Measurements from ENCODE around the gene KRAS. TPM values are rescaled to one million over a fixed set of nuclear protein-coding genes. Genes with fewer than 3 reads are reported as not detected.
A peak's percentile ranks its signal among the peaks of the same experiment; 100 is the strongest.

Gene KRAS
- total RNA-seq, 1 donor from 2014 or later: 10.2 TPM

GRCh38 chr12:25256826-25257225, 6.1 kb upstream of the KRAS start:
- DNase-seq (ENCODE audit: low spot score): no peak
- ATAC-seq: peak; percentile 40

GRCh38 chr12:25256005-25256404, 5.3 kb upstream of the KRAS start:
- DNase-seq (ENCODE audit: low spot score) (no peak), ATAC-seq (peak; percentile 60)

GRCh38 chr12:25254271-25254880, 3.6 kb upstream of the KRAS start:
- ATAC-seq: no peak
- no peak for DNase-seq (ENCODE audit: low spot score)

GRCh38 chr12:25253371-25254068, 2.8 kb upstream of the KRAS start:
- no peak for DNase-seq (ENCODE audit: low spot score)
- no peak for ATAC-seq

GRCh38 chr12:25252946-25253345, 2.2 kb upstream of the KRAS start:
- ATAC-seq (no peak), DNase-seq (ENCODE audit: low spot score) (no peak)

- no peak for DNase-seq (ENCODE audit: low spot score)
- no peak for ATAC-seq
Measured at GRCh38 chr12:25251769-25252168, 1.0 kb upstream of the KRAS start.

- DNase-seq (ENCODE audit: low spot score) (peak; percentile 66), ATAC-seq (peak; percentile 35)
Measured at GRCh38 chr12:25249931-25250738, 594 bp downstream of the KRAS start.

- ATAC-seq (no peak), DNase-seq (ENCODE audit: low spot score) (no peak)
Measured at GRCh38 chr12:25248732-25249131, 2.0 kb downstream of the KRAS start.

- ATAC-seq (no peak), DNase-seq (ENCODE audit: low spot score) (no peak)
Measured at GRCh38 chr12:25248137-25248536, 2.6 kb downstream of the KRAS start.

- DNase-seq (ENCODE audit: low spot score) (no peak), ATAC-seq (no peak)
Measured at GRCh38 chr12:25245491-25245890, 5.2 kb downstream of the KRAS start.

GRCh38 chr12:25243680-25243990, 7.1 kb downstream of the KRAS start:
- no peak for DNase-seq (ENCODE audit: low spot score)
- ATAC-seq: no peak

- ATAC-seq (peak; percentile 42), DNase-seq (ENCODE audit: low spot score) (no peak)
Measured at GRCh38 chr12:25242981-25243679, 7.6 kb downstream of the KRAS start.

GRCh38 chr12:25241167-25242020, 9.3 kb downstream of the KRAS start:
- ATAC-seq (peak; percentile 80), DNase-seq (ENCODE audit: low spot score) (no peak)

- ATAC-seq: no peak
- DNase-seq (ENCODE audit: low spot score): no peak
Measured at GRCh38 chr12:25236626-25237025, 14.1 kb downstream of the KRAS start.

- ATAC-seq: no peak
Measured at GRCh38 chr12:25236190-25236589, 14.5 kb downstream of the KRAS start.

GRCh38 chr12:25213338-25213737, 37.4 kb downstream of the KRAS start:
- ATAC-seq: no peak
- DNase-seq (ENCODE audit: low spot score): no peak

More at GRCh38 chr12:25236190-25236589, 14.5 kb downstream of the KRAS start:
- DNase-seq (ENCODE audit: low spot score): no peak

GRCh38 chr12:25208554-25208953, 42.2 kb downstream of the KRAS start:
- DNase-seq (ENCODE audit: low spot score): peak; percentile 77
- ATAC-seq: peak; percentile 97

- ATAC-seq (peak; percentile 30), DNase-seq (ENCODE audit: low spot score) (no peak)
Measured at GRCh38 chr12:25207846-25208245, 42.9 kb downstream of the KRAS start.

- ATAC-seq (no peak), DNase-seq (ENCODE audit: low spot score) (no peak)
Measured at GRCh38 chr12:25207411-25207810, 43.3 kb downstream of the KRAS start.

- peak; percentile 21 for ATAC-seq
- DNase-seq (ENCODE audit: low spot score): no peak
Measured at GRCh38 chr12:25202137-25202536, 48.6 kb downstream of the KRAS start.

All from left lobe of liver (tissue), 2 donors.